Upper lobe of left lung (tissue), 6 donors: Measurements from ENCODE around the gene TBX4. TPM values are rescaled to one million over a fixed set of nuclear protein-coding genes. Genes with fewer than 3 reads are reported as not detected.

Source experiments
- ATAC-seq, 2 donors: fragments of 200-7000 bp; cut with Tn5 transposase; one replicate each; pipeline ENCODE4 v1.9.1; 2022; ENCODE audit warnings: mild to moderate bottlenecking in 2 of 2, moderate library complexity in 2 of 2; ENCODE audit not compliant: low FRiP score in 2 of 2
- DNase-seq, 2 donors: peaks; one replicate each; pipeline ENCODE4 v3.0.0-alpha.2; 2019 to 2020
- H3K27ac ChIP-seq, 4 donors: fragments of 200-600 bp; sonication (generic); one replicate each; pipeline ENCODE4 v1.5.1; 2016 to 2019
- H3K27me3 ChIP-seq, 4 donors: fragments of 200-600 bp; sonication (generic); one replicate each; pipeline ENCODE4 v1.5.1; 2017 to 2019
- H3K36me3 ChIP-seq, 4 donors: fragments of 200-600 bp; sonication (generic); one replicate each; pipeline ENCODE4 v1.5.1; 2016 to 2019
- H3K4me1 ChIP-seq, 4 donors: fragments of 200-600 bp; sonication (generic); one replicate each; pipeline ENCODE4 v1.5.1; 2018 to 2019
- H3K4me3 ChIP-seq, 4 donors: fragments of 200-600 bp; sonication (generic); one replicate each; pipeline ENCODE4 v1.5.1; 2017 to 2019; ENCODE audit warnings: mild to moderate bottlenecking in 2 of 4, moderate library complexity in 1 of 4
- H3K9me3 ChIP-seq, 4 donors: fragments of 200-600 bp; sonication (generic); one replicate each; pipeline ENCODE4 v1.5.1; 2018 to 2019
- CTCF ChIP-seq, 6 experiments: fragments of 450-650 bp in 4 of 6; fragments of 200-600 bp in 2 of 6; sonication (generic) in 2 of 6; IDR thresholded peaks; one replicate each; pipeline ENCODE4 v1.5.1; 2016 to 2019; ENCODE audit warnings: antibody characterized with exemption in 6 of 6
- EP300 ChIP-seq, 4 donors: sonication (generic); formaldehyde crosslinking; IDR thresholded peaks; one replicate each; pipeline ENCODE4 v1.5.1; 2017; ENCODE audit warnings: antibody characterized with exemption in 4 of 4, control low read depth in 2 of 4
- POLR2A ChIP-seq, 4 donors: fragments of 450-650 bp; IDR thresholded peaks; one replicate each; pipeline ENCODE4 v1.5.1; 2016 to 2017; ENCODE audit warnings: antibody characterized with exemption in 4 of 4, mild to moderate bottlenecking in 2 of 4
- POLR2AphosphoS5 ChIP-seq, 2 donors: sonication (generic); formaldehyde crosslinking; IDR thresholded peaks; one replicate each; pipeline ENCODE4 v1.5.1; 2017; ENCODE audit warnings: antibody characterized with exemption in 2 of 2
- WGBS, 2 donors: methylation state at CpG; one replicate each; pipeline ENCODE4 v1.1.5; 2017 to 2018; 5-methylcytosine and 5-hydroxymethylcytosine counted together
- total RNA-seq, 6 donors: library from RNA; depleted of rRNA in 4 of 6; stranded (reverse); fragments of >200 nt in 4 of 6; gene quantifications; one replicate each; pipeline versions ENCODE4 v1.1.0 to v1.2.1, GENCODE V29; 2016 to 2021
- donor health status: DM: no; HTN: no; CAD: no; lungs with moderate emphysema.
- donor health status: DM: no; HTN: yes; CAD: no; lungs with severe emphysema.

The TBX4 gene
- total RNA-seq, 6 donors from 2014 or later, result 10.2 to 69.1 (median 22.7) TPM

GRCh38 chr17:61487989-61488595 lies 35.9 kb downstream of the TBX4 start:
- TF ChIP-seq POLR2AphosphoS5 (IDR thresholded peaks at IDR 0.05), result no peak
- no peak for TF ChIP-seq CTCF (IDR thresholded peaks at IDR 0.05)
- TF ChIP-seq POLR2A (IDR thresholded peaks at IDR 0.05), result no peak
- no peak for TF ChIP-seq EP300 (IDR thresholded peaks at IDR 0.05)
- Histone ChIP-seq H3K9me3 (no peaks in the 10 kb centered on the region), H3K4me3 (no peak overlapping the region), H3K27me3 (no peaks in the 10 kb centered on the region), H3K4me1 (peaks cover 0 to 5% (median 0%) of the 10 kb centered on the region in 4 donors), H3K36me3 (no peaks in the 10 kb centered on the region), H3K27ac (no peak overlapping the region)
- WGBS, 2 donors, result 85 to 90% methylated on average over 9 of the region's 9 CpGs
- ATAC-seq, result no peak
- peak in 1 of 2 donors; percentile 38 for DNase-seq

- no peak for TF ChIP-seq POLR2AphosphoS5 (IDR thresholded peaks at IDR 0.05)
- TF ChIP-seq EP300 (IDR thresholded peaks at IDR 0.05), result no peak
- TF ChIP-seq CTCF (IDR thresholded peaks at IDR 0.05), result no peak
- TF ChIP-seq POLR2A (IDR thresholded peaks at IDR 0.05), result no peak
- no peak overlapping the region for H3K27ac ChIP-seq
- no peak overlapping the region for H3K4me3 ChIP-seq
- no peaks in the 10 kb centered on the region for H3K27me3 ChIP-seq
- H3K9me3 ChIP-seq, result no peaks in the 10 kb centered on the region
- peaks cover 0 to 5% (median 0%) of the 10 kb centered on the region in 4 donors for H3K4me1 ChIP-seq
- H3K36me3 ChIP-seq, result no peaks in the 10 kb centered on the region
- ATAC-seq (no peak), DNase-seq (no peak)
- WGBS, 2 donors, result 78 to 80% methylated on average over 16 of the region's 16 CpGs
Measured at GRCh38 chr17:61488878-61489718, 36.9 kb downstream of the TBX4 start.

- Histone ChIP-seq H3K27me3 (no peaks in the 10 kb centered on the region), H3K36me3 (no peaks in the 10 kb centered on the region)
Measured at GRCh38 chr17:61489719-61490490, 37.7 kb downstream of the TBX4 start.

GRCh38 chr17:61490540-61490975 lies 38.3 kb downstream of the TBX4 start:
- no peak for ATAC-seq
- 62 to 77% methylated on average over 5 of the region's 5 CpGs for WGBS, 2 donors
- no peak overlapping the region for H3K4me3 ChIP-seq
- no peak overlapping the region for H3K27ac ChIP-seq
- H3K27me3 ChIP-seq, result no peaks in the 10 kb centered on the region
- no peaks in the 10 kb centered on the region for H3K9me3 ChIP-seq
- DNase-seq, result no peak
- H3K36me3 ChIP-seq, result no peaks in the 10 kb centered on the region
- no peak for TF ChIP-seq CTCF (IDR thresholded peaks at IDR 0.05)
- TF ChIP-seq EP300 (IDR thresholded peaks at IDR 0.05), result no peak
- TF ChIP-seq POLR2A (IDR thresholded peaks at IDR 0.05), result no peak
- TF ChIP-seq POLR2AphosphoS5 (IDR thresholded peaks at IDR 0.05), result no peak
- H3K4me1 ChIP-seq, result peaks cover 0 to 5% (median 0%) of the 10 kb centered on the region in 4 donors

More at GRCh38 chr17:61489719-61490490, 37.7 kb downstream of the TBX4 start:
- peaks cover 0 to 5% (median 0%) of the 10 kb centered on the region in 4 donors for H3K4me1 ChIP-seq
- DNase-seq (no peak), ATAC-seq (no peak)
- no peak overlapping the region for H3K4me3 ChIP-seq
- TF ChIP-seq EP300 (IDR thresholded peaks at IDR 0.05) (no peak), POLR2A (IDR thresholded peaks at IDR 0.05) (no peak), CTCF (IDR thresholded peaks at IDR 0.05) (no peak), POLR2AphosphoS5 (IDR thresholded peaks at IDR 0.05) (no peak)
- H3K9me3 ChIP-seq, result no peaks in the 10 kb centered on the region
- 90 to 91% methylated on average over 10 to 12 of the region's 12 CpGs for WGBS, 2 donors
- no peak overlapping the region for H3K27ac ChIP-seq
